ENCODE measurements around the gene SLC26A8.
"Not testable (repeated sequence)": the region's sequence is repeated elsewhere in the genome, so short reads cannot be mapped to it uniquely, and the experiment has no call there.

The SLC26A8 gene

GRCh38 chr6:35911871-35912653, 112.4 kb downstream of the SLC26A8 start:
- no peaks in the 10 kb centered on the region for H3K4me1 ChIP-seq (ENCODE audit: insufficient read depth, low read length)
- H3K9ac ChIP-seq (ENCODE audit: low read depth, low read length) = no peak overlapping the region
- H3K9me3 ChIP-seq (ENCODE audit: insufficient read depth, low read depth, low read length) = peaks cover 31% of the 10 kb centered on the region
- no peaks in the 10 kb centered on the region for H3K27me3 ChIP-seq (ENCODE audit: insufficient read depth, low read length)
- H3K4me3 ChIP-seq (ENCODE audit: low read length) = no peak overlapping the region
- no peak overlapping the region for H3K27ac ChIP-seq (ENCODE audit: low read depth, low read length)
- 98% methylated on average over 7 of the region's 8 CpGs for WGBS
- H3K36me3 ChIP-seq (ENCODE audit: insufficient read depth, low read length) = peaks cover 78% of the 10 kb centered on the region

DNA sequence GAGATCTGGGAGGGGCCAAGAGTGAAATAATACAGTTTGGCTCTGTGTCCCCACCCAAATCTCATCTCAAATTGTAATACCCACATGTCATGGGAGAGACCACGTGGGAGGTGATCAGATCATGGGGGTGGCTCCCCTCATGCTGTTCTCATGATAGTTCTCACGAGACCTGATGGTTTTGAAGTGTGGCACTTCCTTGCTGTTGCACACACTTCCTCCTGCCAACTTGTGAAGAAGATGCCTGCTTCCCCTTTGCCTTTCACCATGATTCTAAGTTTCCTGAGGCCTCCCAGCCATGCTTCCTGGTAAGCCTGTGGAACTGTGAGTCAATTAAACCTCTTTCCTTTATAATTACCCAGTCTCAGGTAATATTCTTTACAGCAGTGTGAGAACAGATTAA, 114.9 kb downstream of the SLC26A8 start:
- WGBS = 97% methylated on average over 2 of the region's 2 CpGs
- H3K4me1 ChIP-seq (ENCODE audit: insufficient read depth, low read length); H3K9ac ChIP-seq (ENCODE audit: low read depth, low read length); H3K27ac ChIP-seq (ENCODE audit: low read depth, low read length); H3K4me3 ChIP-seq (ENCODE audit: low read length); H3K27me3 ChIP-seq (ENCODE audit: insufficient read depth, low read length): not testable (repeated sequence)
- H3K36me3 ChIP-seq (ENCODE audit: insufficient read depth, low read length) = peaks cover 82% of the 10 kb centered on the region
- peaks cover 31% of the 10 kb centered on the region for H3K9me3 ChIP-seq (ENCODE audit: insufficient read depth, low read depth, low read length)

DNA sequence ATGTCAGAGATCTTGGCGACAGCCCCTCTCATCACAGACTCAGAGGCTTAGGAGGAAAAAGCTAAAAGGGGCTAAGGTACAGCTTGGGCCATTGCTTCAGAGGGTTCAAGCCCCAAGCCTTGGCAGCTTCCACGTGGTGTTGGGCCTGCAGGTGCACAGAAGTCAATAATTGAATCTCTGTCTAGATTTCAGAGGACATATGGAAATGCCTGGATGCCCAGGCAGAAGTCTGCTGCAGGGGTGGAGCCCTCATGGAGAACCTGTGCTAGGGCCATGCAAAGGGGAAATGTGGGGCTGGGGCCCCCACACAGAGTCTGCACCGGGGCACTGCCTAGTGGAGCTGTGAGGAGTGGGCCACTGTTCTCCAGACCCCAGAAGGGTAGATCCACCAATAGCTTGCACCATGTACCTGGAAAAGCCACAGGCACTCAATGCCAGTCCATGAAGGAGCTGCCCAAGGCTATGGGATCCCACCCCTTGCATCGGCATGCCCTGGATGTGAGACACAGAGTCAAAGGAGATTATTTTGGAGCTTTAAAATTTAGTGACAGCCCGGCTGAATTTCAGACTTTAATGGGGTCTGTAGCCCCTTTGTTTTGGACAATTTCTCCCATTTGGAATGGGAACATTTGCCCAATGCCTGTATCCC, 115.6 kb downstream of the SLC26A8 start:
- H3K9ac ChIP-seq (ENCODE audit: low read depth, low read length); H3K4me1 ChIP-seq (ENCODE audit: insufficient read depth, low read length); H3K27ac ChIP-seq (ENCODE audit: low read depth, low read length); H3K4me3 ChIP-seq (ENCODE audit: low read length); H3K27me3 ChIP-seq (ENCODE audit: insufficient read depth, low read length): not testable (repeated sequence)
- 92% methylated on average over 5 of the region's 5 CpGs for WGBS
- H3K36me3 ChIP-seq (ENCODE audit: insufficient read depth, low read length) = peaks cover 81% of the 10 kb centered on the region
- peaks cover 31% of the 10 kb centered on the region for H3K9me3 ChIP-seq (ENCODE audit: insufficient read depth, low read depth, low read length)

DNA sequence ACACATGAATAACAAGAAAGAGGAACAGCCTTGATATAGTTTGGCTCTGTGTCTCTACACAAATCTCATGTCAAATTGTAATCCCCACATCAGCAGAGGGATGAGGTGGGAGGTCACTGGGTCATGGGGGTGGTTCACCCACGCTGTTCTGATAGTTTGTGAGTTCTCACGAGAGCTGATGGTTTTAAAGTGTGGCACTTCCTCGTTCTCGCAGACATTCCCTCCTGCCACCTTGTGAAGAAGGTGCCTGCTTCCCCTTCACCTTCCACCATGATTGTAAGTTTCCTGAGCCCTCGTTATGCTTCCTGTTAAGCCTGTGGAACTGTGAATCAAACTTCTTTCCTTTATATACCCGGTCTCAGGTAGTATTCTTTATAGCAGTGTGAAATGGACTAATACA, 116.7 kb downstream of the SLC26A8 start:
- no peak overlapping the region for H3K4me3 ChIP-seq (ENCODE audit: low read length)
- H3K4me1 ChIP-seq (ENCODE audit: insufficient read depth, low read length) = no peaks in the 10 kb centered on the region
- H3K9ac ChIP-seq (ENCODE audit: low read depth, low read length) = no peak overlapping the region
- no peak overlapping the region for H3K27ac ChIP-seq (ENCODE audit: low read depth, low read length)
- peaks cover 31% of the 10 kb centered on the region for H3K9me3 ChIP-seq (ENCODE audit: insufficient read depth, low read depth, low read length)
- WGBS = 95% methylated on average over 6 of the region's 6 CpGs
- no peaks in the 10 kb centered on the region for H3K27me3 ChIP-seq (ENCODE audit: insufficient read depth, low read length)
- H3K36me3 ChIP-seq (ENCODE audit: insufficient read depth, low read length) = peaks cover 85% of the 10 kb centered on the region

GRCh38 chr6:35906499-35906846, 118.0 kb downstream of the SLC26A8 start:
- H3K4me1 ChIP-seq (ENCODE audit: insufficient read depth, low read length) = no peaks in the 10 kb centered on the region
- H3K4me3 ChIP-seq (ENCODE audit: low read length) = no peak overlapping the region
- no peak overlapping the region for H3K27ac ChIP-seq (ENCODE audit: low read depth, low read length)
- no peak overlapping the region for H3K9ac ChIP-seq (ENCODE audit: low read depth, low read length)
- no peaks in the 10 kb centered on the region for H3K27me3 ChIP-seq (ENCODE audit: insufficient read depth, low read length)
- peaks cover 27% of the 10 kb centered on the region for H3K9me3 ChIP-seq (ENCODE audit: insufficient read depth, low read depth, low read length)
- WGBS = 96% methylated on average over 2 of the region's 2 CpGs
- peaks cover 79% of the 10 kb centered on the region for H3K36me3 ChIP-seq (ENCODE audit: insufficient read depth, low read length)

DNA sequence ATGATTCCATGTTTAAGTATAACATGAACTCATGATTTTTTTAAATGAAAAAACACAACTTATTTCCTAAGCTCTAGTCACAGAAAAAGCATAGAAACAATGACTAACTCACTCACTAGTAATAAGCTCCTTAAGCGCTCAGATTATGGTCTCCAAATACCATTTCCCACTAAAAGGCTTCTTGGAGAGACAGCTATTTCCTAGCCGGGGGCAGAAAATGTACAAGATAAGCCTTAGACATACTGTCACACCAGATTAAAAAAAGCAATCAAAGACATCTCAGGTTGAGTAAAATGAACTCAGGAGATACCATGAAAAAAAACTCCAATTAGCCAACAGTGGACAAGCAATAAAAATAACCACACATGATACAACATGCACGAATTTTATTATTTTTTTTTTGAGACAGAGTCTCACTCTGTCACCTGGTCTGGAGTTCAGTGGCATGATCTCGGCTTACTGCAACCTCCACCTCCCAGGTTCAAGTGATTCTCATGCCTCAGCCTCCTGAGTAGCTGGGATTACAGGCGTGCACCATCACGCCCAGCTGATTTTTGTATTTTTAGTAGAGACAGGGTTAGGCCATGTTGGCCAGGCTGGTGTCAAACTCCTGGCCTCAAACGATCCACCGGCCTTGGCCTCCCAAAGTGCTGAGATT, 118.5 kb downstream of the SLC26A8 start:
- no peaks in the 10 kb centered on the region for H3K27me3 ChIP-seq (ENCODE audit: insufficient read depth, low read length)
- no peak overlapping the region for H3K27ac ChIP-seq (ENCODE audit: low read depth, low read length)
- H3K4me3 ChIP-seq (ENCODE audit: low read length) = no peak overlapping the region
- peaks cover 77% of the 10 kb centered on the region for H3K36me3 ChIP-seq (ENCODE audit: insufficient read depth, low read length)
- H3K4me1 ChIP-seq (ENCODE audit: insufficient read depth, low read length) = no peaks in the 10 kb centered on the region
- H3K9me3 ChIP-seq (ENCODE audit: insufficient read depth, low read depth, low read length) = peaks cover 21% of the 10 kb centered on the region
- no peak overlapping the region for H3K9ac ChIP-seq (ENCODE audit: low read depth, low read length)
- WGBS = 83% methylated on average over 8 of the region's 8 CpGs

- H3K9ac ChIP-seq (ENCODE audit: low read depth, low read length) = no peak overlapping the region
- no peak overlapping the region for H3K4me3 ChIP-seq (ENCODE audit: low read length)
- H3K4me1 ChIP-seq (ENCODE audit: insufficient read depth, low read length) = no peaks in the 10 kb centered on the region
- WGBS = 86% methylated on average over 2 of the region's 2 CpGs
- H3K27me3 ChIP-seq (ENCODE audit: insufficient read depth, low read length) = no peaks in the 10 kb centered on the region
- H3K27ac ChIP-seq (ENCODE audit: low read depth, low read length) = no peak overlapping the region
- peaks cover 75% of the 10 kb centered on the region for H3K36me3 ChIP-seq (ENCODE audit: insufficient read depth, low read length)
- H3K9me3 ChIP-seq (ENCODE audit: insufficient read depth, low read depth, low read length) = peaks cover 14% of the 10 kb centered on the region
Observed at GRCh38 chr6:35905141-35905785, 119.2 kb downstream of the SLC26A8 start.

- Histone ChIP-seq H3K9ac (ENCODE audit: low read depth, low read length) (no peak overlapping the region), H3K9me3 (ENCODE audit: insufficient read depth, low read depth, low read length) (peaks cover 1% of the 10 kb centered on the region; the same call in 1 of the 2 replicates), H3K4me3 (ENCODE audit: low read length) (no peak overlapping the region), H3K4me1 (ENCODE audit: insufficient read depth, low read length) (no peaks in the 10 kb centered on the region), H3K27me3 (ENCODE audit: insufficient read depth, low read length) (no peaks in the 10 kb centered on the region), H3K27ac (ENCODE audit: low read depth, low read length) (no peak overlapping the region), H3K36me3 (ENCODE audit: insufficient read depth, low read length) (peaks cover 66% of the 10 kb centered on the region)
- 97% methylated on average over 3 of the region's 4 CpGs for WGBS
Observed at GRCh38 chr6:35903679-35904078, 120.8 kb downstream of the SLC26A8 start.

DNA sequence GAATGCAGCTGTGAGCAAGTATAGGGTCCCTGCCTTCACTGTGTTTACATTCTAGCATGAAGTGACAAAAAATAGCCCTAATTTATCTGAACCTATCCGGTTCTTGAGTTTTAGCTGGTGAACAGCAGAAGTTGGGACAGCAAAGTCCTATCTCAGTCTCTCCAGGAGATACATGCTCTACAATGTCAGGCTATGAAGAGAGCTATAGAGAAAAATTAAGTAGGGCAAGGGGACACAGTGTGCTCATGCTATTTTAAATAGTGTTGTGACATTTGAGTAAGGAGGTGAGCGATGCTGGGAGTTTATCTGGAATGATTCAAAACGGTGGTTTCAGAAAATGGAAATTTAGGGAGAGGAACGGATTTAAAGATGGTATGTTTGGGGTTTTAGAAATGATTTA, 124.0 kb downstream of the SLC26A8 start:
- peaks cover 54% of the 10 kb centered on the region for H3K36me3 ChIP-seq (ENCODE audit: insufficient read depth, low read length)
- 93% methylated on average over 4 of the region's 4 CpGs for WGBS

GRCh38 chr6:35898003-35898402, 126.4 kb downstream of the SLC26A8 start:
- peaks cover 21% of the 10 kb centered on the region for H3K4me1 ChIP-seq (ENCODE audit: insufficient read depth, low read length)
- no peaks in the 10 kb centered on the region for H3K27me3 ChIP-seq (ENCODE audit: insufficient read depth, low read length)
- 100% methylated on average over 2 of the region's 2 CpGs for WGBS
- no peaks in the 10 kb centered on the region for H3K9me3 ChIP-seq (ENCODE audit: insufficient read depth, low read depth, low read length)
- H3K36me3 ChIP-seq (ENCODE audit: insufficient read depth, low read length) = peaks cover 33% of the 10 kb centered on the region
- no peak overlapping the region for H3K4me3 ChIP-seq (ENCODE audit: low read length)
- H3K9ac ChIP-seq (ENCODE audit: low read depth, low read length) = no peak overlapping the region
- H3K27ac ChIP-seq (ENCODE audit: low read depth, low read length) = no peak overlapping the region

More for the DNA sequence above, 124.0 kb downstream of the SLC26A8 start:
- Histone ChIP-seq H3K27me3 (ENCODE audit: insufficient read depth, low read length) (no peaks in the 10 kb centered on the region), H3K9me3 (ENCODE audit: insufficient read depth, low read depth, low read length) (no peaks in the 10 kb centered on the region), H3K4me3 (ENCODE audit: low read length) (no peak overlapping the region), H3K9ac (ENCODE audit: low read depth, low read length) (no peak overlapping the region), H3K27ac (ENCODE audit: low read depth, low read length) (no peak overlapping the region), H3K4me1 (ENCODE audit: insufficient read depth, low read length) (peaks cover 6% of the 10 kb centered on the region)

- no peaks in the 10 kb centered on the region for H3K27me3 ChIP-seq (ENCODE audit: insufficient read depth, low read length)
- H3K4me1 ChIP-seq (ENCODE audit: insufficient read depth, low read length) = peaks cover 21% of the 10 kb centered on the region
- 95% methylated on average over 4 of the region's 4 CpGs for WGBS
- no peak overlapping the region for H3K4me3 ChIP-seq (ENCODE audit: low read length)
- no peak overlapping the region for H3K9ac ChIP-seq (ENCODE audit: low read depth, low read length)
- H3K36me3 ChIP-seq (ENCODE audit: insufficient read depth, low read length) = peaks cover 29% of the 10 kb centered on the region
- no peaks in the 10 kb centered on the region for H3K9me3 ChIP-seq (ENCODE audit: insufficient read depth, low read depth, low read length)
- no peak overlapping the region for H3K27ac ChIP-seq (ENCODE audit: low read depth, low read length)
Observed at GRCh38 chr6:35897486-35897885, 127.0 kb downstream of the SLC26A8 start.

All from HUES64 (cell line).